DMS 273 treated with DMSO at 0.1 percent for 48 hours (cell line): Measurements from ENCODE around the gene BMP8A.
"Not testable (repeated sequence)": the region's sequence is repeated elsewhere in the genome, so short reads cannot be mapped to it uniquely, and the experiment has no call there.

Experiments used
- DNase-seq: peaks from one replicate; lab custom pipeline; 2025; lab: John Stamatoyannopoulos, UW

BMP8A gene

DNA sequence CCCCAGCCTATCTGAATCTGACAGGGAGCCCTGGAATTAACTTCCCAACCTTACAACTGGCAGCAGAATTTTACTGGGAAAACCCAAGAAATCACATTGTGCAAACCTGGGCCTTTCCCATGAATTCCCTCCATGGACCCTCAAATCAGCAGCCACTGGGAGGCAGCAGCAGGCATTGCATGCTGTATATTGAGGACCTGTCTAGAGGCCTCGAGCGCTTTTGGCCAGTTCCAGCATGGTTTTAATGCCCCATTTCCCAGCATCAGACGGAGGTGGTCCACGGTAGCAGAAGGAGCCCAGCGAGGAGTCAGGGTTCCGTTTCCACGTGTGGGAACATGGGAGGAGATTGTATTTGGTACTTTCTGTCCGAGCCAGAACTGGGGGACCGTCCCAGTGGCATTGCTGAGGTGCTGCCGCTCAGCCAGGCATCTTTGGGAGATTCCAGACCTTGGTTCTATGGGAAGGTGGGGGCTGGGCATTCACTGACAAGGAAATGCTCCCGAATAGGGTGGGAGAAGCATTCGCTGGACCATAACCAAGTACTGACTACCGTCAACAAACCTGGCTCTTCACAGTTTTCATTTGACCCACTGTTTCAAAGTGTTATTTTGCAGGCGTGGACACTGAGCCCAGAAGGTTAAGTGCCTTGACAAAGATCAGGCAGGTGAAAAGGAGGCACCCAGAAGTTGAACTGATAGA, 15.9 kb downstream of the BMP8A start:
- no peak for DNase-seq

DNA sequence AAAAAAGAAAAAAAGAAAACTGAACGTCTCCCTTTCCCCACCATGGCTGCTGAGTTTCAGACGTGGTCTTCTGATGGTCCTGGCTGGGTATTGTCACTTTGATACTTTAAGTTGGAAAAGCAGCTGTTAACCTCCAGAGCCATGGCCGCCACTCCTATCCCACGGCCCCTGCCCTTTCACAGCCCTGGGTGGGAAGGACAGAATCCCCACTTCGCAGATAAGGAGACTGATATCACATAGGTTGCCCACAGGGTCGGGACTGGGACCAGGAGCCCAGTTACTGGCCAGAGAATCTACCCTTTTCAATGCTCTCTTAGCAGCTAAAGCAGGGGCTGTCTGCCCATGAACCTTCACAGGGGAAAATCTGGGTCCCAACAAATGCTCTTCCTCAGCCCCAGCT, 16.8 kb downstream of the BMP8A start:
- DNase-seq, result no peak

DNA sequence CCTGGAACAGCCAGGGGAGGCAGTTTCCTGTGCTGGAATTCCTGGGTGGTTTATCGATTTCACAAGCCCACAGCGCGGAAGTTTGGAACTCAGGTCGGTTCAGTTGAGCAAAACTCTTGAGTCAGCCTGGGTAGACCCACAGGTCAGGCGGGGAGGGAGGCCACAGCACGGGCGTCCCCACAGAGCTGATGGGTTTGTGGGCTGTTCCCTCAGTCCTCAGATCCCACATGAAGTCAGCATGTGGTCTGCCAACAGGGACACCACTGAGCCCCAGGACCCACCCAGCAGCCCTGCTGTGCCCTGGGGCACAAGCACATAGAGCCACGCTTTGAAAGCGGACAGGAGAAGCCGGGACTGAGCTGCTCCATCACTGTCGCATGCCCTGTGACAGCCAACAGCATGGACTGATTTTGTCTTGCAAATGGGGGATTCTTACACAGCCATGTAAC, 17.4 kb downstream of the BMP8A start:
- no peak for DNase-seq

- DNase-seq, result no peak
Observed at GRCh38 chr1:39509360-39510009, 18.0 kb downstream of the BMP8A start.

GRCh38 chr1:39510570-39511186, 19.2 kb downstream of the BMP8A start:
- DNase-seq, result not testable (repeated sequence)

GRCh38 chr1:39511477-39511876, 20.0 kb downstream of the BMP8A start:
- DNase-seq, result not testable (repeated sequence)

DNA sequence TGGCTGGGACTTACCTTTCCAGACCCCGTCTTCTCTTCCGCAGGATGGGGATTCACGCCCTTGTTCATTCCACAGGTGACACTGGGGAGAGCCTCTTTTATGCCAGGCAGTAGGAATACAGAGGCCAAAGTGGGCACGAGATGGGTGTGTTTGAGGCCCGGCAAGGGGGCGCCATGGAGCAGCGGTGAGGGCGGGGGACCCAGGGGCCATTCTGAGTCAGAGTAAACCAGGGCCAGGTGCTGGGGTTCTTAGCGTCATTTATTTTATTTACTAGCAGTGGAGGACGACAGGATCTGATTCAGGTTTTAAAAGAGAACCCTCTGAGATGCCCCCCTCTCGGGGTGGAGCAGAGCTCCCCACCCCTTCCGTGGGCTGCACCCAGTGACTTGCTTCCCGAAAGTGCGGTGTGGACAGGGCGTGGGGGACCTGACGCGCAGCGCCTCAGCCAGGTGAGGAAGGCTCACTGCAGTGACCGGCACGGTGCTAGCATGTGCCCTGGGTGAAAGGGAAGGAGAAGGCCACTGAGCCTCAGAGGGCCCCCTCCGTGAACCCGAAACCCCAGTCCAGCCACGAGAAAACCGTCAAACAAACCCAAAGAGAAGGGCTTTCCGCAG, 20.9 kb downstream of the BMP8A start:
- DNase-seq, result not testable (repeated sequence)

GRCh38 chr1:39514710-39515124, 23.3 kb downstream of the BMP8A start:
- not testable (repeated sequence) for DNase-seq

DNA sequence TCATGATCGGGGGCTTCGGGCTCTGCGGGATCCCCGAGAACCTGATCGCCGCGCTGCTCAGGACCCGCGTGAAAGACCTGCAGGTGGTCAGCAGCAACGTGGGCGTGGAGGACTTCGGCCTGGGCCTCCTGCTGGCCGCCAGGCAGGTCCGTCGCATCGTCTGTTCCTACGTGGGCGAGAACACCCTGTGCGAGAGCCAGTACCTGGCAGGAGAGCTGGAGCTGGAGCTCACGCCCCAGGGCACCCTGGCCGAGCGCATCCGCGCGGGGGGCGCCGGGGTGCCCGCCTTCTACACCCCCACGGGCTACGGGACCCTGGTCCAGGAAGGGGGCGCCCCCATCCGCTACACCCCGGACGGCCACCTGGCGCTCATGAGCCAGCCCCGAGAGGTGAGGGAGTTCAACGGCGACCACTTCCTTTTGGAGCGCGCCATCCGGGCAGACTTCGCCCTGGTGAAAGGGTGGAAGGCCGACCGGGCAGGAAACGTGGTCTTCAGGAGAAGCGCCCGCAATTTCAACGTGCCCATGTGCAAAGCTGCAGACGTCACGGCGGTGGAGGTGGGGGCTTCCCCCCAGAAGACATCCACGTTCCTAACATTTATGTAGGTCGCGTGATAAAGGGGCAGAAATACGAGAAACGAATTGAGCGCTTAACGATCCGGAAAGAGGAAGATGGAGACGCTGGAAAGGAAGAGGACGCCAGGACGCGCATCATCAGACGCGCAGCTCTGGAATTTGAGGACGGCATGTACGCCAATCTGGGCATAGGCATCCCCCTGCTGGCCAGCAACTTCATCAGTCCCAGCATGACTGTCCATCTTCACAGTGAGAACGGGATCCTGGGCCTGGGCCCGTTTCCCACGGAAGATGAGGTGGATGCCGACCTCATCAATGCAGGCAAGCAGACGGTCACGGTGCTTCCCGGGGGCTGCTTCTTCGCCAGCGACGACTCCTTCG, 24.0 kb downstream of the BMP8A start:
- not testable (repeated sequence) for DNase-seq

DNA sequence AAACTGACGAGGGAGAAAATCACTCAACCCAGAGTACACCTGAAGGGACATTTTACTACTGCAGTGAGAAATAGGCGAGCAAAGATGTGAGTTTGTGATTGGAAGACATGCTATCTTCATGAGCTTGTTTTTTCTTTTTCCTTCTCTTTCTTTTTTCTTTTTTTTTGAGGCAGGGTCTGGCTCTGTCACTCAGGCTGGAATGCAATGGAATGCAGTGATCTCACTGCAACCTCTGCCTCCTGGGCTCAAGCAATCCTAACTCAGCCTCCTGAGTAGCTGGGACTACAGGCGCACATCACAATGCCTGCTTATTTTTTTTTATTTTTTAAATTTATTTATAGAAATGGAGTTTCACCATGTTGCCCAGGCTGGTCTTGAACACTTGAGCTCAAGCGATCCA, 25.4 kb downstream of the BMP8A start:
- DNase-seq, result not testable (repeated sequence)

- not testable (repeated sequence) for DNase-seq
Observed at GRCh38 chr1:39517936-39518335, 26.5 kb downstream of the BMP8A start.

- not testable (repeated sequence) for DNase-seq
Observed at GRCh38 chr1:39519376-39519775, 27.9 kb downstream of the BMP8A start.

DNA sequence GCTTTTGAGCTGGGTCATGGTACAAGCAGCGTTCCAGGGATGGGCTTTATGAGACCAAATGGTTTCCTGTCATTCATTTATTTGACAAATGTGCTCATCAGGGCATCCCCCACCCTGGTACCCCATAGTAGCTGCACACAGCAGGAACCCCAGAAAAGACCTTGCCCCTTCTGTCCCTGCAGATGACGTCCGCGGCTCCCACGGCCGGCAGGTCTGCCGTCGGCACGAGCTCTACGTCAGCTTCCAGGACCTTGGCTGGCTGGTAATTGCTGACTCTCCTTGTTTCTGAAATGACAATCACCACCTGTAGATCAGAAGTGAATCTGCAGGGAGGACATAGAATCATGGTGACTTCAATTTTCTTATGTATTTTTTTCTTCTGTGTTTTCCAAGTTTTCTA, 30.8 kb downstream of the BMP8A start:
- DNase-seq, result not testable (repeated sequence)

GRCh38 chr1:39522661-39523567, 31.5 kb downstream of the BMP8A start:
- DNase-seq, result no peak

- DNase-seq, result no peak
Observed at GRCh38 chr1:39524171-39524570, 32.7 kb downstream of the BMP8A start.

DNA sequence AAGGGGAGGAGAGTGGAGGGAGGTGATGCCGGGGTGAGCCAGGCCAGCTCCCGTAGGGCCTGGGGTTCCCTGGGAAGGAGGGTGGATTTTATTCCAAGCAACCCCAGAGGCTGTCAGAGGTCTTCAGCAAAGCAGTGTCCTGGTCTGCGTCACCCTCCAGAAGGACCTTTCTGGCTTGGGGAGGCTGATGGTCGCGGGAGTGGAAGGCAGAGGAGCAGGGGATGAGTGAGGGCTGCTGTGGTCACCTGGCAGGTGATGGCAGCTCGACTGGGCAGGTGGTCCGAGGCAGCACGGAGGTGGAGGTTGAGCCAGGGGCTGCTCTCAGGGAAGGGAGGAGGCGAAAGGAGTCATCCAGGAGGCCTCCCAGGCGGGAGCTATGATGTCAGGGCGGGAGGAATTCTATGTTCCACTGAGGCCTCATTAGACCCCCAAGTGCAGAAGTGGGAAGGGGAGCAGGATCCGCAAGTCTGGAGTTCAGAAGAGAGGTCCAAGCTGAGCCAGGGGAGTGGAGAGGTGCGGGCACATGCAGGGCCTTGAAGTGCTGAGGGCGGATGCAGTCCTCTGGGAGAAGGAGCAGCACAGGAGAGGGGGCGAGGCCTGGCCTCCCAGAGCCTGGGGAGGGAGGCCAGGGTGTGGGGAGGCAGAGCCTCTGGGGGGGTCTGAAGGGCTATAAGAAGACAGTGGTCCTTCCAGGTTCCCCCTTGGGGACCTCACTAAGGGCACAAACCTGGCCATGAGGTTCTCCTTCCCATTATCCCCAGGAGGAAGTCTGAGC, 33.3 kb downstream of the BMP8A start:
- no peak for DNase-seq

DNA sequence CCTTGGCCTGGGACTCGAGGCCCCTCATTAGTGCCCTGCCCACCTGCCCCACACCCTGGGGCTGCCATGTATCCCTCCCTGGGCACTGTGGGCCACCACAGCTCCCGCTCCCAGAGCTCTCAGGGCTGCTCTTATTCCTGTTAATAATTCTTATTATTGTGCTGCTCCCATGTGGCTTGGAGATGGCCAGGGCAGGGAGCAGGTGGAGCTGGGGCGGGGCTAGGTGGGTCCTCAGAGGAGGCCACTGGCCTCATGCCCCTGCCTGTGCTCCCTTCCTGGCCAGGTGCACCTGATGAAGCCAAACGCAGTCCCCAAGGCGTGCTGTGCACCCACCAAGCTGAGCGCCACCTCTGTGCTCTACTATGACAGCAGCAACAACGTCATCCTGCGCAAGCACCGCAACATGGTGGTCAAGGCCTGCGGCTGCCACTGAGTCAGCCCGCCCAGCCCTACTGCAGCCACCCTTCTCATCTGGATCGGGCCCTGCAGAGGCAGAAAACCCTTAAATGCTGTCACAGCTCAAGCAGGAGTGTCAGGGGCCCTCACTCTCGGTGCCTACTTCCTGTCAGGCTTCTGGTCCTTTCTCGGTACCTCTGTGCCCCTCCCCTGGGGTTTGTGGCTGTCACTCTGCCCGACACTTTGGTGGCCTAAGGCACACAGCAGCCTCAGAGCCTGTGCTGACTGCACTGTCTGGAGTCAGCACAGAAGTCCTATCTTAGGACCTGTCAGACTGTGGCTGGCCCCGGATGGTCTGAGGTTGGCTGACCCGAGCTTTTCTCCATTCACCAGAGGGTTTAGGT, 34.1 kb downstream of the BMP8A start:
- DNase-seq, result no peak

GRCh38 chr1:39526466-39527189, 35.2 kb downstream of the BMP8A start:
- DNase-seq, result no peak
